ENCODE results near the gene SORBS1.

SORBS1 gene

GRCh38 chr10:95516774-95517373, 44.3 kb downstream of the SORBS1 start:
- no peak for DNase-seq (ENCODE audit: low read depth)
- TF ChIP-seq CTCF (IDR thresholded peaks at IDR 0.05; ENCODE audit: control insufficient read depth, insufficient read depth, low read depth, low read length, missing control alignments): no peak
- H3K4me3 ChIP-seq (ENCODE audit: control insufficient read depth, low read depth, low read length): no peak overlapping the region

GRCh38 chr10:95513941-95514392, 47.2 kb downstream of the SORBS1 start:
- H3K4me3 ChIP-seq (ENCODE audit: control insufficient read depth, low read depth, low read length): no peak overlapping the region
- no peak for TF ChIP-seq CTCF (IDR thresholded peaks at IDR 0.05; ENCODE audit: control insufficient read depth, insufficient read depth, low read depth, low read length, missing control alignments)
- DNase-seq (ENCODE audit: low read depth): peak; percentile 14

GRCh38 chr10:95513008-95513589, 48.1 kb downstream of the SORBS1 start:
- TF ChIP-seq CTCF (IDR thresholded peaks at IDR 0.05; ENCODE audit: control insufficient read depth, insufficient read depth, low read depth, low read length, missing control alignments): no peak
- no peak for DNase-seq (ENCODE audit: low read depth)
- no peak overlapping the region for H3K4me3 ChIP-seq (ENCODE audit: control insufficient read depth, low read depth, low read length)

GRCh38 chr10:95511314-95511713, 49.9 kb downstream of the SORBS1 start:
- no peak for TF ChIP-seq CTCF (IDR thresholded peaks at IDR 0.05; ENCODE audit: control insufficient read depth, insufficient read depth, low read depth, low read length, missing control alignments)
- no peak for DNase-seq (ENCODE audit: low read depth)
- no peak overlapping the region for H3K4me3 ChIP-seq (ENCODE audit: control insufficient read depth, low read depth, low read length)

GRCh38 chr10:95509251-95509650, 51.9 kb downstream of the SORBS1 start:
- no peak for DNase-seq (ENCODE audit: low read depth)
- no peak for TF ChIP-seq CTCF (IDR thresholded peaks at IDR 0.05; ENCODE audit: control insufficient read depth, insufficient read depth, low read depth, low read length, missing control alignments)
- H3K4me3 ChIP-seq (ENCODE audit: control insufficient read depth, low read depth, low read length): no peak overlapping the region

- DNase-seq (ENCODE audit: low read depth): no peak
- no peak overlapping the region for H3K4me3 ChIP-seq (ENCODE audit: control insufficient read depth, low read depth, low read length)
- no peak for TF ChIP-seq CTCF (IDR thresholded peaks at IDR 0.05; ENCODE audit: control insufficient read depth, insufficient read depth, low read depth, low read length, missing control alignments)
Measured at GRCh38 chr10:95508730-95509129, 52.4 kb downstream of the SORBS1 start.

Measured in AG09309 (cell line).